Ishikawa (cell line): Measurements from ENCODE around the gene DCC.

Source experiments
- CEBPB ChIP-seq: IDR thresholded peaks from 2 replicates; pipeline ENCODE4 v1.6.1; 2012
- CREB1 ChIP-seq: IDR thresholded peaks from 2 replicates; pipeline ENCODE4 v1.6.1; 2012; ENCODE audit warnings: low read depth
- EGR1 ChIP-seq: IDR thresholded peaks from 2 replicates; pipeline ENCODE4 v1.6.1; 2012
- EP300 ChIP-seq: IDR thresholded peaks from 2 replicates; pipeline ENCODE4 v1.6.1; 2012; ENCODE audit warnings: borderline replicate concordance
- FOXM1 ChIP-seq: IDR thresholded peaks from 2 replicates; pipeline ENCODE4 v1.6.1; 2012; ENCODE audit warnings: low read depth, borderline replicate concordance
- MAX ChIP-seq: IDR thresholded peaks from 2 replicates; pipeline ENCODE4 v1.6.1; 2012
- NFIC ChIP-seq: IDR thresholded peaks from 2 replicates; pipeline ENCODE4 v1.6.1; 2012
- RAD21 ChIP-seq: IDR thresholded peaks from 2 replicates; pipeline ENCODE4 v1.6.1; 2012; ENCODE audit warnings: low read depth
- TAF1 ChIP-seq: IDR thresholded peaks from 2 replicates; pipeline ENCODE4 v1.6.1; 2012; ENCODE audit warnings: low read depth, mild to moderate bottlenecking
- TCF12 ChIP-seq: IDR thresholded peaks from 2 replicates; pipeline ENCODE4 v1.6.1; 2012; ENCODE audit warnings: low read depth
- TEAD4 ChIP-seq: IDR thresholded peaks from 2 replicates; pipeline ENCODE4 v1.6.1; 2012
- USF1 ChIP-seq: IDR thresholded peaks from 2 replicates; pipeline ENCODE4 v1.6.1; 2012
- YY1 ChIP-seq: IDR thresholded peaks from 2 replicates; pipeline ENCODE4 v1.6.1; 2012; ENCODE audit warnings: low read depth
- ZBTB7A ChIP-seq: IDR thresholded peaks from 2 replicates; pipeline ENCODE4 v1.6.1; 2012; ENCODE audit warnings: low read depth
- TF ChIP-seq, protein P1 (sequence below): IDR thresholded peaks from 2 replicates; pipeline ENCODE4 v1.6.1; 2012; ENCODE audit warnings: low read depth, mild to moderate bottlenecking

DCC gene

DNA sequence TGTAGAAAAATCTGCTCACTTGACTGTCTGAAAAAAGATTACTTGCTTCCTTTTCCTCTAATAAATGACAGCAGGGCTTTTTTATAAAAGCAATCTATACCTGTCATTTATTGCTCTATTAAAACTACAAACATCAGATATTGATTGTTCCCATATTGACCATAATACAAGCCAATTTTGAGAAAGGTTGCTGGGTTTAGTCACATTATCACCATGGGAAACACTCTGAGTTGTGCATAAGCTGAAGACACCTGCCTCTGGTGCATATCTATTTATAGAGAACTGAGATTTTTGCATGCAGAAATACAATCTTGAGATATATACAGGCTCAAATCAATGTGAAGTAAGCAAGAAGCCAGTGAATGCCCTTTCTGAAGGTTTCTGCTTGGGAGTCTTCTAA is 853.9 kb downstream of the DCC start:
- TF ChIP-seq TEAD4 = no peak
- TF ChIP-seq MAX = no peak
- TF ChIP-seq, protein P1, sequence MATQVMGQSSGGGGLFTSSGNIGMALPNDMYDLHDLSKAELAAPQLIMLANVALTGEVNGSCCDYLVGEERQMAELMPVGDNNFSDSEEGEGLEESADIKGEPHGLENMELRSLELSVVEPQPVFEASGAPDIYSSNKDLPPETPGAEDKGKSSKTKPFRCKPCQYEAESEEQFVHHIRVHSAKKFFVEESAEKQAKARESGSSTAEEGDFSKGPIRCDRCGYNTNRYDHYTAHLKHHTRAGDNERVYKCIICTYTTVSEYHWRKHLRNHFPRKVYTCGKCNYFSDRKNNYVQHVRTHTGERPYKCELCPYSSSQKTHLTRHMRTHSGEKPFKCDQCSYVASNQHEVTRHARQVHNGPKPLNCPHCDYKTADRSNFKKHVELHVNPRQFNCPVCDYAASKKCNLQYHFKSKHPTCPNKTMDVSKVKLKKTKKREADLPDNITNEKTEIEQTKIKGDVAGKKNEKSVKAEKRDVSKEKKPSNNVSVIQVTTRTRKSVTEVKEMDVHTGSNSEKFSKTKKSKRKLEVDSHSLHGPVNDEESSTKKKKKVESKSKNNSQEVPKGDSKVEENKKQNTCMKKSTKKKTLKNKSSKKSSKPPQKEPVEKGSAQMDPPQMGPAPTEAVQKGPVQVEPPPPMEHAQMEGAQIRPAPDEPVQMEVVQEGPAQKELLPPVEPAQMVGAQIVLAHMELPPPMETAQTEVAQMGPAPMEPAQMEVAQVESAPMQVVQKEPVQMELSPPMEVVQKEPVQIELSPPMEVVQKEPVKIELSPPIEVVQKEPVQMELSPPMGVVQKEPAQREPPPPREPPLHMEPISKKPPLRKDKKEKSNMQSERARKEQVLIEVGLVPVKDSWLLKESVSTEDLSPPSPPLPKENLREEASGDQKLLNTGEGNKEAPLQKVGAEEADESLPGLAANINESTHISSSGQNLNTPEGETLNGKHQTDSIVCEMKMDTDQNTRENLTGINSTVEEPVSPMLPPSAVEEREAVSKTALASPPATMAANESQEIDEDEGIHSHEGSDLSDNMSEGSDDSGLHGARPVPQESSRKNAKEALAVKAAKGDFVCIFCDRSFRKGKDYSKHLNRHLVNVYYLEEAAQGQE = no peak
- TF ChIP-seq YY1 = no peak
- TF ChIP-seq CREB1 = no peak
- no peak for TF ChIP-seq RAD21
- TF ChIP-seq EP300 = no peak
- no peak for TF ChIP-seq CEBPB
- TF ChIP-seq NFIC = no peak
- TF ChIP-seq ZBTB7A = no peak
- TF ChIP-seq TAF1 = no peak
- no peak for TF ChIP-seq TCF12
- TF ChIP-seq USF1 = no peak
- no peak for TF ChIP-seq FOXM1
- TF ChIP-seq EGR1 = no peak

GRCh38 chr18:53219853-53220252 is 879.9 kb downstream of the DCC start:
- TF ChIP-seq FOXM1 = no peak
- no peak for TF ChIP-seq EP300
- TF ChIP-seq NFIC = no peak
- no peak for TF ChIP-seq CREB1
- TF ChIP-seq ZBTB7A = no peak
- TF ChIP-seq TCF12 = no peak
- no peak for TF ChIP-seq USF1
- no peak for TF ChIP-seq MAX
- TF ChIP-seq EGR1 = no peak
- TF ChIP-seq CEBPB = no peak
- TF ChIP-seq YY1 = no peak
- TF ChIP-seq RAD21 = no peak
- no peak for TF ChIP-seq TEAD4
- TF ChIP-seq, protein P1 = no peak
- no peak for TF ChIP-seq TAF1

- no peak for TF ChIP-seq TEAD4
- TF ChIP-seq ZBTB7A = no peak
- TF ChIP-seq RAD21 = no peak
- no peak for TF ChIP-seq MAX
- TF ChIP-seq TCF12 = no peak
- TF ChIP-seq USF1 = no peak
- TF ChIP-seq NFIC = no peak
- TF ChIP-seq, protein P1 = no peak
- TF ChIP-seq CREB1 = no peak
- no peak for TF ChIP-seq EGR1
- TF ChIP-seq EP300 = no peak
- no peak for TF ChIP-seq FOXM1
- TF ChIP-seq CEBPB = no peak
- no peak for TF ChIP-seq YY1
- TF ChIP-seq TAF1 = no peak
These were observed 884.3 kb downstream of the DCC start for GRCh38 chr18:53224128-53224778.
